ENCODE data around the gene ELFN1. TPM values are rescaled to one million over a fixed set of nuclear protein-coding genes. Genes with fewer than 3 reads are reported as not detected.

ELFN1 gene
- total and polyA plus RNA-seq, 9 of the 15 experiments (the other 6 are each of a cell fraction or from before 2014, with no cell fraction given), result 0.04 to 0.64 (median 0.18) TPM; not detected in 2

- BruUV-seq (replicated peaks), result no TSS peak
- no peak for ATAC-seq
- FAIRE-seq, result no peak
- POLR2A ChIA-PET, result no interaction called here
- intact Hi-C loops (cut with micrococcal nuclease) (no loop called here), in situ Hi-C loops (cut with MboI) (no loop called here)
- Histone ChIP-seq H3K79me2 (ENCODE audit: control insufficient read depth, insufficient read depth, low read length) (no peaks in the 10 kb centered on the region), H4K20me1 (replicated peaks; ENCODE audit: control insufficient read depth, insufficient read depth, low read length) (0 out of 2 replicates have a peak, but pooled peaks cover 3% of the 10 kb centered on the region), H3K9me3 (replicated peaks; ENCODE audit: control insufficient read depth, insufficient read depth, low read depth, low read length) (0 out of 2 replicates have a peak, but pooled peaks cover 3% of the 10 kb centered on the region), H3K4me1 (replicated peaks in 1 of 2; ENCODE audit: control insufficient read depth in 2 of 2, insufficient read depth in 2 of 2, low read length in 2 of 2) (peaks cover 1 to 20% of the 10 kb centered on the region in 2 experiments; a peak in 3 of 5 replicates), H3K4me2 (ENCODE audit: insufficient read depth, low read length) (no peak overlapping the region), H2AFZ (ENCODE audit: low read depth, low read length) (no peak overlapping the region), H3K27me3 (ENCODE audit: control insufficient read depth in 2 of 2, insufficient read depth in 2 of 2, low read length in 2 of 2) (peaks cover 0 to 20% of the 10 kb centered on the region in 2 experiments; a peak in 2 of 5 replicates), H3K36me3 (ENCODE audit: control insufficient read depth, insufficient read depth, low read length) (no peaks in the 10 kb centered on the region), H3K4me3 (no peak overlapping the region), H3K9ac (ENCODE audit: insufficient read depth in 1 of 2, low read depth in 2 of 2, low read length in 2 of 2) (no peak overlapping the region), H3K9me1 (ENCODE audit: control insufficient read depth, insufficient read depth, low read length) (no peaks in the 10 kb centered on the region), H3K27ac (ENCODE audit: extremely low read depth, low read depth, low read length) (no peak overlapping the region)
- 0 out of 2 replicates have a peak, but pooled peaks have one; percentile 28 for TF ChIP-seq CBX5 (IDR thresholded peaks at IDR 0.05; ENCODE audit: borderline replicate concordance, low read depth)
- TF ChIP-seq ZNF583 (CRISPR knock-in tag; IDR thresholded peaks at IDR 0.05), result no peak
- DNase-seq (ENCODE audit: extremely low read depth in 1 of 4, low spot score in 3 of 4), result no peak
- WGBS (ENCODE audit: insufficient coverage, low coverage, missing lambda C conversion rate), result 0% methylated on average over 2 of the region's 2 CpGs
- CTCF ChIA-PET (ENCODE audit: low intra/inter-chr PET ratio), result no interaction called here
These were observed 32.9 kb upstream of the ELFN1 start for GRCh38 chr7:1637155-1637554.

DNA sequence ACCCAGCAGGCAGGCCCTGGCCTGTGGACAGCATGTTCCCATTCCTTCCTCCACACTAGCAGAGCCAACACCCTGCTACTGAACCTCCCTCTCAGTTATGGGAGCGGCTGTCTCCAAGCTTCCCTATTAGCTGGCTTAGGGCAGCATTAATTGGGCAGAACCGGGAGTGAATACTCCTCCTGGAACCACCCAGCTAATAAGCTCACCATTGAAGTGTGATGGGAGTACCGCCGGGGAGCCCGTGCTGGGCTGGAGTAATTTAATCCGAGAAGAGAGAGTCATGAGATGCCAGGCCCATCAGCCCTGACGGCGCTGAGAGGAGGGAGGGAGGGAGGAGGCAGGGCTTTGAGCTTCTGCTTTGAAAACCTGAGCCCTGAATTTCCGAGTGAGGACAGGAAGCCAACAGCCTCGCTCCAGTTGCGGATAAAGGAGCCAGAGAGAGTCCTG lies 31.8 kb upstream of the ELFN1 start:
- ChIA-PET POLR2A (interaction anchor here (0.9 to 1.1 kb wide), 2 partner anchors 24 to 43 kb away, joined by 3 read pairs; no protein-coding TSS in a partner anchor), CTCF (ENCODE audit: low intra/inter-chr PET ratio) (no interaction called here)
- Histone ChIP-seq H3K27me3 (ENCODE audit: control insufficient read depth in 2 of 2, insufficient read depth in 2 of 2, low read length in 2 of 2) (peaks cover 0 to 16% of the 10 kb centered on the region in 2 experiments; a peak in 2 of 5 replicates), H3K4me2 (ENCODE audit: insufficient read depth, low read length) (no peak overlapping the region), H4K20me1 (replicated peaks; ENCODE audit: control insufficient read depth, insufficient read depth, low read length) (0 out of 2 replicates have a peak, but pooled peaks cover 3% of the 10 kb centered on the region), H3K27ac (ENCODE audit: extremely low read depth, low read depth, low read length) (no peak overlapping the region), H3K9ac (ENCODE audit: insufficient read depth in 1 of 2, low read depth in 2 of 2, low read length in 2 of 2) (peak overlapping the region in 1 of 2 experiments; percentile 35; a peak in 1 of 4 replicates), H3K9me3 (replicated peaks; ENCODE audit: control insufficient read depth, insufficient read depth, low read depth, low read length) (0 out of 2 replicates have a peak, but pooled peaks cover 3% of the 10 kb centered on the region), H3K79me2 (ENCODE audit: control insufficient read depth, insufficient read depth, low read length) (no peaks in the 10 kb centered on the region), H3K36me3 (ENCODE audit: control insufficient read depth, insufficient read depth, low read length) (no peaks in the 10 kb centered on the region), H3K4me3 (no peak overlapping the region), H2AFZ (ENCODE audit: low read depth, low read length) (no peak overlapping the region), H3K9me1 (ENCODE audit: control insufficient read depth, insufficient read depth, low read length) (no peaks in the 10 kb centered on the region), H3K4me1 (replicated peaks in 1 of 2; ENCODE audit: control insufficient read depth in 2 of 2, insufficient read depth in 2 of 2, low read length in 2 of 2) (peaks cover 4 to 23% of the 10 kb centered on the region in 2 experiments; a peak in 3 of 5 replicates)
- 4% methylated on average over 10 of the region's 11 CpGs for WGBS (ENCODE audit: insufficient coverage, low coverage, missing lambda C conversion rate)
- BruUV-seq (replicated peaks), result no TSS peak
- in situ Hi-C loops (cut with MboI) (no loop called here), intact Hi-C loops (cut with micrococcal nuclease) (no loop called here)
- FAIRE-seq (no peak), DNase-seq (ENCODE audit: extremely low read depth in 1 of 4, low spot score in 3 of 4) (no peak), ATAC-seq (no peak)
- TF ChIP-seq CREB3 (tag; conservative IDR thresholded peaks at IDR 0.05; ENCODE audit: low read depth) (no peak), ATF6 (CRISPR knock-in tag; IDR thresholded peaks at IDR 0.05) (no peak), OTX1 (CRISPR knock-in tag; IDR thresholded peaks at IDR 0.05) (no peak)
- TF ChIP-seq, protein P1, sequence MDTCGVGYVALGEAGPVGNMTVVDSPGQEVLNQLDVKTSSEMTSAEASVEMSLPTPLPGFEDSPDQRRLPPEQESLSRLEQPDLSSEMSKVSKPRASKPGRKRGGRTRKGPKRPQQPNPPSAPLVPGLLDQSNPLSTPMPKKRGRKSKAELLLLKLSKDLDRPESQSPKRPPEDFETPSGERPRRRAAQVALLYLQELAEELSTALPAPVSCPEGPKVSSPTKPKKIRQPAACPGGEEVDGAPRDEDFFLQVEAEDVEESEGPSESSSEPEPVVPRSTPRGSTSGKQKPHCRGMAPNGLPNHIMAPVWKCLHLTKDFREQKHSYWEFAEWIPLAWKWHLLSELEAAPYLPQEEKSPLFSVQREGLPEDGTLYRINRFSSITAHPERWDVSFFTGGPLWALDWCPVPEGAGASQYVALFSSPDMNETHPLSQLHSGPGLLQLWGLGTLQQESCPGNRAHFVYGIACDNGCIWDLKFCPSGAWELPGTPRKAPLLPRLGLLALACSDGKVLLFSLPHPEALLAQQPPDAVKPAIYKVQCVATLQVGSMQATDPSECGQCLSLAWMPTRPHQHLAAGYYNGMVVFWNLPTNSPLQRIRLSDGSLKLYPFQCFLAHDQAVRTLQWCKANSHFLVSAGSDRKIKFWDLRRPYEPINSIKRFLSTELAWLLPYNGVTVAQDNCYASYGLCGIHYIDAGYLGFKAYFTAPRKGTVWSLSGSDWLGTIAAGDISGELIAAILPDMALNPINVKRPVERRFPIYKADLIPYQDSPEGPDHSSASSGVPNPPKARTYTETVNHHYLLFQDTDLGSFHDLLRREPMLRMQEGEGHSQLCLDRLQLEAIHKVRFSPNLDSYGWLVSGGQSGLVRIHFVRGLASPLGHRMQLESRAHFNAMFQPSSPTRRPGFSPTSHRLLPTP (IDR thresholded peaks at IDR 0.05; ENCODE audit: borderline replicate concordance, extremely low read depth, insufficient read length), result no peak
